Fibroblast of lung (primary cell): ENCODE data around the gene SAXO1.

Experiments used
- CTCF ChIP-seq, 2 donors: IDR thresholded peaks in 1 of 2; conservative IDR thresholded peaks in 1 of 2; 1 replicate in 1 of 2; 2 replicates in 1 of 2; pipeline ENCODE4 v1.5.1; 2011 to 2012; ENCODE audit warnings: low read length in 2 of 2, control low read depth in 1 of 2, inconsistent platforms in 1 of 2, low read depth in 1 of 2, mild to moderate bottlenecking in 1 of 2
- EZH2 ChIP-seq: IDR thresholded peaks from 2 replicates; pipeline ENCODE4 v1.5.1; 2012; ENCODE audit warnings: low read length, control low read depth, mild to moderate bottlenecking; ENCODE audit errors: missing control alignments

- TF ChIP-seq CTCF (conservative IDR thresholded peaks at IDR 0.05 in 1 of 2, IDR thresholded peaks at IDR 0.05 in 1 of 2; ENCODE audit: low read depth in 1 of 2, low read length in 2 of 2): no peak
- no peak for TF ChIP-seq EZH2
Observed at GRCh38 chr9:19009391-19009965, 23.5 kb downstream of the SAXO1 start.
